HEK293 (cell line): Measurements from ENCODE around the gene NKD1.

ENCODE experiments used
- CTCF ChIP-seq: fragments of 450-650 bp; formaldehyde crosslinking; IDR thresholded peaks from 2 replicates; pipeline ENCODE4 v1.5.1; 2016; ENCODE audit warnings: missing biosample characterization, missing genetic modification characterization
- ZFP37 ChIP-seq: fragments of 450-650 bp; formaldehyde crosslinking; IDR thresholded peaks from 2 replicates; pipeline ENCODE4 v1.5.1; 2016; ENCODE audit warnings: missing biosample characterization, missing genetic modification characterization
- ZNF555 ChIP-seq: fragments of 450-650 bp; formaldehyde crosslinking; conservative IDR thresholded peaks from 2 replicates; pipeline ENCODE4 v1.5.1; 2017; ENCODE audit warnings: missing biosample characterization, mild to moderate bottlenecking, missing genetic modification characterization, inconsistent platforms
- ZNF837 ChIP-seq: fragments of 450-650 bp; formaldehyde crosslinking; IDR thresholded peaks from 2 replicates; pipeline ENCODE4 v1.5.1; 2016; ENCODE audit warnings: missing biosample characterization, missing genetic modification characterization
- ZSCAN16 ChIP-seq: fragments of 450-650 bp; formaldehyde crosslinking; IDR thresholded peaks from 2 replicates; pipeline ENCODE4 v1.5.1; 2016; ENCODE audit warnings: missing biosample characterization, missing genetic modification characterization

- TF ChIP-seq CTCF (no peak), ZSCAN16 (tag by site-specific recombination) (no peak), ZFP37 (tag by site-specific recombination) (no peak), ZNF555 (tag by site-specific recombination) (no peak), ZNF837 (no peak)
Measured at GRCh38 chr16:50631249-50631984, 83.2 kb downstream of the NKD1 start.
